NOMO-1 treated with dmso at 0.1 percent for 144 hours (cell line): ENCODE data around the gene OR2A12.
"Not testable (repeated sequence)": the region's sequence is repeated elsewhere in the genome, so short reads cannot be mapped to it uniquely, and the experiment has no call there.

Source experiments
- DNase-seq: peaks from one replicate; lab custom pipeline; 2025; ENCODE audit not compliant: unreplicated experiment; lab: John Stamatoyannopoulos, UW

The OR2A12 gene

DNA sequence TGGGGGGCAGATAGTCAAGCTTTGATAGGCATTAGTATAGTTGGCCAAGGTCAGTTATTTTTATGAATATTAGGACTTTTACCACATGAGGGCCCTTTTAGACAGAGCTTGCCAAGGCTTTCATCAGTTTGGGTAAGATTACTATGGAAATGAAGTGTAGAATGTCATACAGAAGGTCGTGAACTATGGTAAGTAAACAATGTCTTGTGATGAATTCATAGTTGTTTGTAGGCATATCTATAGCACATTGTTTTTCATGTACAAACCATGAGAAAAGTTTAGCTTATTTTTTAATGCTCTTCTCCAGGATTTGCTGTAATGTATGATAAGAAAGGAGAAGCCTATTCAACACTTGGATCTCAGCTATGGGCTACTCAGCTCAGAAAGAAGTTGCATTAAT lies 27.6 kb downstream of the OR2A12 start:
- no peak for DNase-seq

DNA sequence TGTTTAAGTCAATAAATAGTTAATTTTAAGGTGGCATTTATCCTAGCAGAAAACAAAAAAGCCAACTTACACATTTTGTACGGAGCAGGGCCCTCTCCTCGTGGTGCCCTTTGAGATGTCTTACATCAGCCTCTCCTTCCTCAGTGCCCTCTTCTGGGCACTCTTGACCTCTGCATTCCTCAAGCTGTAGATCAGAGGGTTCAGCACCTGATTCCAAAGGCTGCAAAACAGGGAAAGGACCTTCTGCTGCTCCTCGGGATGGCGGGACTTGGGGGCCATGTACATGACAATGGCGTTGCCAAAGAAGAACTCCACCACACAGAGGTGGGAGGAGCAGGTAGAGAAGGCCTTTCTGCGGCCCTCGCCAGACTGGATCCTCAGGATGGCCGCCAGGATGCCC lies 32.3 kb downstream of the OR2A12 start:
- no peak for DNase-seq

DNA sequence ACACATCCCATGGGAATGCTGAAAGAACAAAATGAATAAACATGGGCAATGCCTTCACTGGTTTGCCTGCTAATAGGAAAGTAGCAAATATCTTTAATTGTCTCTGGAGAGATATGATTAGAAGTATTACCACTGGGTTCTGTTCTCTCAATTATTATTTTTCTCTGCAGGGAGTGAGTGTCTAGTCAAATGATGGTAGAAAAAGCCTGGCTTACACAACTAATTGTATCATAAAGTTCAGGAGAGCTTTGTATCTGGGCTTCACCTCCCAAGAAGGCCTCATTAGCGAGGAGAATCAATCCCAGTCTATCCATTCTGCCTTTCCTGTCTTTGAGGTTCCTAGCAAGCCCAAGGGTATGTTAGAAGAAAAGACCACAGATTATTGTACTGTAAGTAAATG lies 36.8 kb downstream of the OR2A12 start, which contains the start of gene OR2A14:
Gene OR2A14, plus strand, starts transcription at position 301 of the 400 bp plus-strand sequence. CDS start 5,937 bp downstream, outside the sequence.
- no peak for DNase-seq

DNA sequence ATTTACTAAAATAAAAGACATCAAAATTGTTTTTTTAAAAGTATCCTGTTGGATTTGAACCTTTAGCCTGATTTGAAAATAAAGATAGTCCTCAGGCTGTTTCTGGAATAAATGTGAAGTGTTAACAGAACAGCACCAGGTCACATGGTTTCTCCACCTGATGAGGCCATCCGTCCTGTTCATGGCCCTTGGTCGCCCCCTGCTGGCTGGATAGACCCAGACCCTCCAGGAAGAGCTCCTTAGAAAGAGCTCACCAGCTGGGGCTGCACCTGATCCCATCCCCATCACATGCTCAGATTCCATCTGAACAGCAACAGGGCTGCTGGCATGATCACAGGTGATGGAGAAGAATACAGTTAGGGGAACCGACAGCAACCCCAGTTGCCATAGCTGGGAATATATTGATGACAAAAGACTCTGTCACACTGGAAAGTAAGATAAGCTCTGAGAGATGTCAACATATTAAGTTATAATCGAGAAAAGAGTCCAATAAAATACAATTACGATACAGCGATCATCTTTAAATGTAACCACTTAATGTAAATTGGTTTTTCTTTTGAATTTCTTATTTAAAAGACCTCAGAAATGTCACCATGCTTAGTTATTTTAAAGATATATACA lies 41.7 kb downstream of the OR2A12 start:
- DNase-seq = no peak

DNA sequence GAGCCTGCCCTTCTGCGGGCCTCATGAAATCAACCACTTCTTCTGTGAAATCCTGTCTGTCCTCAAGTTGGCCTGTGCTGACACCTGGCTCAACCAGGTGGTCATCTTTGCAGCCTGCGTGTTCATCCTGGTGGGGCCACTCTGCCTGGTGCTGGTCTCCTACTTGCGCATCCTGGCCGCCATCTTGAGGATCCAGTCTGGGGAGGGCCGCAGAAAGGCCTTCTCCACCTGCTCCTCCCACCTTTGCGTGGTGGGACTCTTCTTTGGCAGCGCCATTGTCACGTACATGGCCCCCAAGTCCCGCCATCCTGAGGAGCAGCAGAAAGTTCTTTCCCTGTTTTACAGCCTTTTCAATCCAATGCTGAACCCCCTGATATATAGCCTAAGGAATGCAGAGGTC lies 43.5 kb downstream of the OR2A12 start:
- not testable (repeated sequence) for DNase-seq

DNA sequence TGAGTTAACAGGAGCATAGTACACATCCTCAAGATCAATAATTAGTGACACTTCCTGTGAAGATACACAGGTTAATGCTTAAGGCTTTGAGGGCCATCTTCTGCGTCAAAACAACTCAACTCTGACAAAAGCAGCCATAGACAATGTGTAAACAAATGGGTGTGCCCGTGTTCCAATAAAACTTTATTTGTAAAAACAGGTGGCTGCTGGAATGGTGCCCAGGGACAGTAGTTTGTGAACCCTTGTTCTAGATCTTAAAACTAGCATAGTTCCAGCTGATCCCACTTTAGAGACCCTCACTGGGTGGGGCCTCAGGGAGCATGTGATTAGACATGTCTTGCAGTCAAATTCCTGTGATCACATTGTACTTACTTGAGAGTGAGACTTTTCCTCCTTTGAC lies 44.7 kb downstream of the OR2A12 start:
- DNase-seq = no peak

DNA sequence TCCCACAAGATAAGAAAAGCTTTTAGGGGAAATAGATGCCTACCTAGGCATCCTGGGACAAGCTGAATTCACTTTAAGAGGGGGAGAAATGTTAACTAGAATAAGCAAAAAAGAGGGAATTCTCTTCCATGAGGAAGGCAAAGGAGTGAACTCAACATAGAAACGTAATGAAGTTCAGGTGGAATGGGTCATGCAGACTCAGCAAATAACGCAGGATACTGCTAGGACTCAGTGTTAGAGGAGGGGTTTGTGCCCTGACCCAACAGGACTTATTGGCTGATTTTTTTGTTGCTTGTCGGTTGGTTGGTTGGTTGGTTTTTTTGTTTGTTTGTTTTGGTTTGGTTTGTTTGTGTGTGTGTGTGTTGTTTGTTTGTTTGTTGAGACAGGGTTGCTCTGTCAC lies 46.2 kb downstream of the OR2A12 start:
- DNase-seq = no peak

DNA sequence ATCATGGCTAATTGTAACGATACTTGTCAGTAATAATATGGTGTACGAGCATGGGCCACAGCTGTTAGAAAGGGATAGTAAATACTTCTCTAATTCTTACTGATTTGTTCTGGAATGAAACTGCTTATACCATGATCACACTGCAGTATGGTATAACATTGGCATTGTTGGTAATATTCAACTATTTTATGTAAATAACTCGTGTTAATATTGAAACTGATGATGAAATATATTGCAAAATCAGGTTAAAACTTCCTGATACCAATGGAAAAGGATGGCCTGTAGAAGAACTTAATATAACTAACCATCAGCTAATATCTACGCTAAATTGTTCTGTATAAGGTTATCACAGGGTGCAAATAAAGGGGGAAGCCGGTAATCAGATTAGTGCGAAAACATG lies 47.2 kb downstream of the OR2A12 start:
- DNase-seq = no peak

DNA sequence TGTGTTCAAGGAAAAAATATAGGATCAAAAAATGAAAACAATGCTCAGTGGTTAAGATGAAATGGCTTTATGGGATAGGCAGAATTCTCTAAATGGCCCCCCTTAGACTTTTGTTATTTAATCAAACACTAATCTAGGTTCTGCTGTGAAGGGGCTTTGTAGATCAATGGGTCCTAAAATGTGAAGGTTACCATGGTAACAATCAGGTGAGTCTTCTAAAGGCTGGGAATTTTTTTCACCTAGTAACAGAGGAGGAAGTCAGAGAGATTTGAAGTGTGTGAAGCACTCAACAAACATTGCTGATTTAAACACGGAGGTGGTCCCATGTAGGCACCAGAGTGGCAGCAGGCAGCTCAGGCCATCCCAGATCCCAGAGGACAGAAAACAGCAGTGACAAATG lies 48.0 kb downstream of the OR2A12 start:
- no peak for DNase-seq

DNA sequence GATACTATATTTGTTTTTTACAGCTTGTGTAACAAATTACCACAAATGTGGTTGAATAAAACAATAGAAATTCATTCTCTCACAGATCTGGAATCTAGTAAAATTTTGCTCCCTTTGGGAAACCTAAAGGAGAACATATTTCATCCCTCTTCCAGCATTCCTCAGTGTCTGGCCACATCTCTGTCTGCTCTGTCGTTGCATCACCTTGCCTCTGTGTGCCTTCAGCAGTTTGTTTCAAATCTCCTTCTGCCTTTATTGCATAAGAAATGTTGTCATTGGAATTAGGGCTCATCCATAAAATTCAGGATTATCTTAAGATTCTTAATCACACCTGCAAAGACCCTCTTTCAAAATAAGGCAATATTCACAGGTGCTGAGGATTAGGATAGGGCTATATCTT lies 51.4 kb downstream of the OR2A12 start:
- DNase-seq = no peak

DNA sequence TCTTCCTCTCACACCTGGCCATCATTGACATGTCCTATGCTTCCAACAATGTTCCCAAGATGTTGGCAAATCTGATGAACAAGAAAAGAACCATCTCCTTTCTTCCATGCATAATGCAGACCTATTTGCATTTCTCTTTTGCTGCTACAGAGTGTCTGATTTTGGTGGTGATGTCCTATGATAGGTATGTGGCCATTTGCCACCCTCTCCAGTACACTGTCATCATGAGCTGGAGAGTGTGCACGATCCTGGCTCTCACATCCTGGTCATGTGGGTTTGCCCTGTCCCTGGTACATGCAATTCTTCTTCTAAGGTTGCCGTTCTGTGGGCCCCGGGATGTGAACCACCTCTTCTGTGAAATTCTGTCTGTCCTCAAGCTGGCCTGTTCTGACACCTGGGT lies 56.1 kb downstream of the OR2A12 start:
- no peak for DNase-seq

DNA sequence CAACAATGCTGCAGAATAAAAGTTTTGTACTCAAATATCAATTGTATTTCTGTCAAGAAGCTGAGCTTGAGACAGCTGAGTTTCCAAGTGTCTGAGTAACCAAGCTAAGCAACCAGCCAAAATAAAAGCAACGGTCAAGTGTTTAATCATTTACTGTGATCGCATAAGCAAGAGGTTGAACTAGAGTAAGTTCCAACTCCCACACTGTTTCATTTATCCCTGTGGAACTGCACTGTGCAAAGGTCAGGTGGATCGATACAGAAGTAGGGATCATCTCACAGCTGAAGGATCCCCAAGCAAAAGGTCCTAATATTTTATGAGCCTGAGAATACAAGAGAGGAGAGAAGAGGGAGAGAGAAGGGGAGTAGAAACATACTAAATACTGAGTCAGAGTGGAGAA lies 58.3 kb downstream of the OR2A12 start:
- no peak for DNase-seq

DNA sequence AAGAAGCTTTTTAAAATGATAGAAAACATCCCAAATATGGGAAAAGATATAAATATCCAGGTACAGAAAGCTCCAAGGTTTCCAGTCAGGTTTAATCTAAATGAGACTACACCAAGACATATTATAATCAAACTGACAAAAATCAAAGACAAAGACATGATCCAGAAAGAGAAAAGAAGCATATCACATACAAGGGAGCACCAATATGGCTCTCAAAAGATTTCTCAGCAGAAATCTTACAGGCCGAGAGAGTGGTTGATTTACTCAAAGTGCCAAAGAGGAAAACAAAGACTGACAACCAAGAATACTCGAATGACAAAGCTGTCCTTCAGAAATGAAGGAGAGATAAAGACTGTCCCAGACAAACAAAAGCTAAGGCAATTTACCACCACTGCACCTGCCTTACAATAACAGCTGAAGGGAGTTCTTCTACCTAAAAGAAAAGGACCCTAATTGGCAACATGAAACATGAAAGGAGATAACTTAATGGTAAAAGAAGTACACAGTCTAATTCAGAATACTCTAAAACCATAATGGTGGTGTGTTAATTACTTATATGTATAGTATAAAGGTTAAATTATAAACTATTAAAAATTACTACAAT lies 62.2 kb downstream of the OR2A12 start:
- no peak for DNase-seq
